ENCODE data around the gene SCP2. TPM values are rescaled to one million over a fixed set of nuclear protein-coding genes. Genes with fewer than 3 reads are reported as not detected.

The SCP2 gene
- total RNA-seq, 1 experiment from 2014 or later, result 56.4 TPM

GRCh38 chr1:53061859-53062707 lies 135.0 kb downstream of the SCP2 start, which contains the start of gene PODN:
TSS of gene PODN (plus strand) at chr1:53062213. CDS start at chr1:53069856, 7,643 bp downstream.
- peaks cover 84% of the 10 kb centered on the region for H3K27me3 Mint-ChIP-seq (ENCODE audit: low read depth)
- H3K9me3 Mint-ChIP-seq, result no peaks in the 10 kb centered on the region
- H3K4me3 Mint-ChIP-seq, result peak within 1 kb of the TSS; percentile 72
- CTCF ChIA-PET, result interaction anchor here (0.6 to 1.3 kb wide), 6 partner anchors 9 to 157 kb away, joined by 3 to 5 read pairs (median 3); no protein-coding TSS in a partner anchor
- no peak within 1 kb of the TSS for H3K27ac Mint-ChIP-seq
- TF ChIP-seq ZNF532 (CRISPR knock-in tag; IDR thresholded peaks at IDR 0.05; ENCODE audit: borderline replicate concordance), result no peak
- no peak for TF ChIP-seq GTF2I (CRISPR knock-in tag; conservative IDR thresholded peaks at IDR 0.05)
- TF ChIP-seq ZNF425 (CRISPR knock-in tag; conservative IDR thresholded peaks at IDR 0.05), result no peak
- TF ChIP-seq RORB (CRISPR knock-in tag; IDR thresholded peaks at IDR 0.05), result no peak
- no peak for TF ChIP-seq NFATC4 (CRISPR knock-in tag; IDR thresholded peaks at IDR 0.05)
- TF ChIP-seq AFF4 (CRISPR knock-in tag; IDR thresholded peaks at IDR 0.05; ENCODE audit: borderline replicate concordance), result no peak
- no peak for TF ChIP-seq ZNF219 (CRISPR knock-in tag; IDR thresholded peaks at IDR 0.05; ENCODE audit: borderline replicate concordance)
- no peak for TF ChIP-seq E2F5 (CRISPR knock-in tag; IDR thresholded peaks at IDR 0.05)
- TF ChIP-seq NR1H2 (CRISPR knock-in tag; IDR thresholded peaks at IDR 0.05), result no peak
- no peak for TF ChIP-seq ATF2 (CRISPR knock-in tag; IDR thresholded peaks at IDR 0.05; ENCODE audit: borderline replicate concordance, low read depth)
- TF ChIP-seq ZBTB21 (CRISPR knock-in tag; IDR thresholded peaks at IDR 0.05; ENCODE audit: borderline replicate concordance), result no peak
- no peak for TF ChIP-seq IRF2 (CRISPR knock-in tag; IDR thresholded peaks at IDR 0.05; ENCODE audit: borderline replicate concordance, low read depth)
- no peak for TF ChIP-seq NFE2L1 (CRISPR knock-in tag; IDR thresholded peaks at IDR 0.05)
- TF ChIP-seq NFYB (CRISPR knock-in tag; conservative IDR thresholded peaks at IDR 0.05; ENCODE audit: low read depth), result no peak
- no peak for TF ChIP-seq AR (CRISPR knock-in tag; IDR thresholded peaks at IDR 0.05)
- ATAC-seq (peak; percentile 18), DNase-seq (ENCODE audit: low spot score) (no peak)
- POLR2A ChIA-PET, result no interaction called here
- H3K4me1 Mint-ChIP-seq, result 0 out of 2 replicates have a peak, but pooled peaks cover 5% of the 10 kb centered on the region
- H3K36me3 Mint-ChIP-seq, result no peaks in the 10 kb centered on the region
